ENCODE data around the gene TAS2R46. TPM values are rescaled to one million over a fixed set of nuclear protein-coding genes. Genes with fewer than 3 reads are reported as not detected.
"Not testable (repeated sequence)": the region's sequence is repeated elsewhere in the genome, so short reads cannot be mapped to it uniquely, and the experiment has no call there.

TAS2R46 gene
- 1.9 and 2.0 TPM in 2 replicates for total RNA-seq

DNA sequence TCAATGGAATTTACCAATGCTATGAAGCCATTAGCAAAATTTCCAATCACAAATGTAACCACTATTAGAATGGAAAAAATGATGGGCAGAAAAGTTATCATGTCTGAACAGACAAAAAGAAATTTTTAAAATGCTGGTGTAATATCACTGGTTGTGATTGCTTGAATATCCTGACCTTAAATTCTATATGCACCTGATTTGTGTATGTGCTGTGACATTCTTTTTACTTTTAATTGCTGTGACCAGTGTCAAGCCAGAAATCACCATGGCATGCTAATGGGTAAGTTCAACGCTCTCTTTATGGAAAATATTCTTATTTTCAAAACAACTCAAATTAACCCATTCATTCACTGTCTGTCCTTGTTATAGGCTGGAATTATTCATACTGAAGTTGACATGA is at the start of gene TAS2R46:
Gene TAS2R46, minus strand, starts transcription at position 101 of the 400 bp plus-strand sequence. Its CDS starts 0 bp downstream, at position 101.
- H3K36me3 Mint-ChIP-seq (ENCODE audit: low read depth); H3K27me3 Mint-ChIP-seq (ENCODE audit: insufficient read depth); H3K4me3 Mint-ChIP-seq; intact Hi-C loops (cut with micrococcal nuclease); DNase-seq (ENCODE audit: low spot score); H3K27ac Mint-ChIP-seq; H3K4me1 Mint-ChIP-seq (ENCODE audit: low read depth); H3K9me3 Mint-ChIP-seq: not testable (repeated sequence)

DNA sequence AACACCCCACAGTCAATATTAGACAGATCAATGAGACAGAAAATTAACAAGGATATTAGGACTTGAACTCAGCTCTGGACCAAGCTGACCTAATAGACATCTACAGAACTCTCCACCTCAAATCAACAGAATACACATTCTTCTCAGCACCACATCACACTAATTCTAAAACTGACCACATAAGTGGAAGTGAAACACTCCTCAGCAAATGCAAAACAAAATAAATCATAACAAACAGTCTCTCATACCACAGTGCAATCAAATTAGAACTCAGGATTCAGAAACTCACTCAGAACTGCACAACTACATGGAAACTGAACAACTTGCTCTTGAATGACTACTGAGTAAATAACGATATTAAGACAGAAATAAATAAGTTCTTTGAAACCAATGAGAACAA is 49.1 kb upstream of the TAS2R46 start:
- Mint-ChIP-seq H3K36me3 (ENCODE audit: low read depth) (peaks cover 61% of the 10 kb centered on the region), H3K9me3 (peaks cover 55% of the 10 kb centered on the region), H3K4me1 (ENCODE audit: low read depth) (peaks cover 32% of the 10 kb centered on the region)
- DNase-seq (ENCODE audit: low spot score); intact Hi-C loops (cut with micrococcal nuclease); H3K27me3 Mint-ChIP-seq (ENCODE audit: insufficient read depth); H3K4me3 Mint-ChIP-seq; H3K27ac Mint-ChIP-seq: not testable (repeated sequence)

- Mint-ChIP-seq H3K27ac (no peak overlapping the region), H3K36me3 (ENCODE audit: low read depth) (peaks cover 59% of the 10 kb centered on the region), H3K27me3 (ENCODE audit: insufficient read depth) (no peaks in the 10 kb centered on the region), H3K4me1 (ENCODE audit: low read depth) (peaks cover 32% of the 10 kb centered on the region), H3K9me3 (peaks cover 56% of the 10 kb centered on the region), H3K4me3 (no peak overlapping the region)
- intact Hi-C loops (cut with micrococcal nuclease), result no loop called here
- DNase-seq (ENCODE audit: low spot score), result no peak
Observed at GRCh38 chr12:11108862-11109261, 46.8 kb upstream of the TAS2R46 start.

DNA sequence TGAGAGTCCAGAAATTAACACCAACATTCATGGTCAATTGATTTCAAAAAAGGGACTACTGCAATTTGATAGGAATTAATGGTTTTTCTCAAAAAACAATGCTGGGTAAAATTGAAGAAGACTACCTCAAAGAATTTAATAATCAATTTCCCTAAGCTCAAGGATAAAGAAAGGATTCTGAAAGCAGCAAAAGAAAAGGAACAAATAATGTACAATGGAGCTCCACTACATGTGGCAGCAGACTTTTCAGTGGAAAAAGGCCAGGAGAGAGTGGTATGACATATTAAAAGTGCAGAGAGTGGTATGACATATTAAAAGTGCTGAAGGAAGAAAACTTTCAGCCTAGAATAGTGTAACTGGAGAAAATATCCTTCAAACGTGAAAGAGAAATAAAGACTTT is 45.6 kb upstream of the TAS2R46 start:
- no peak overlapping the region for H3K27ac Mint-ChIP-seq
- DNase-seq (ENCODE audit: low spot score), result no peak
- peaks cover 32% of the 10 kb centered on the region for H3K4me1 Mint-ChIP-seq (ENCODE audit: low read depth)
- peaks cover 56% of the 10 kb centered on the region for H3K9me3 Mint-ChIP-seq
- intact Hi-C loops (cut with micrococcal nuclease), result no loop called here
- no peaks in the 10 kb centered on the region for H3K27me3 Mint-ChIP-seq (ENCODE audit: insufficient read depth)
- H3K4me3 Mint-ChIP-seq, result no peak overlapping the region
- peaks cover 58% of the 10 kb centered on the region for H3K36me3 Mint-ChIP-seq (ENCODE audit: low read depth)

DNA sequence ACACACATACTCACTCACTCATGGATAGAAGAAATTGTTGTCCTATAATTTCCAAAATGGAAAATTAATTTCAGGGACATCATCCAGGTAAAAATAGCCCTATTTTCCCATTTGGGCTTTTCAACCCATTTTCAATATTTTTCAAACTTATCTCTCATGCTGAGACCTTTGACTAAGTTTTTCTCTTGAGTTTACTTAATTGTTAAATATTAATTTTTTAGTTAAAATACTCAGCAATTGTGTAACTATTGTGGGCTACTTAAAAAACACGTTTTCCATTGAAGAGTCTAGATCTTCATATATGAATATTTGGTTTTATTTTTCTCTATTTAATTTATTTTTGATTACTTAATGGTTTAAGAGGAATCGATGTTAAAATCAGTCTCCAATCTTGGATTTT is 44.2 kb upstream of the TAS2R46 start:
- Mint-ChIP-seq H3K27ac (no peak overlapping the region), H3K9me3 (peaks cover 50% of the 10 kb centered on the region), H3K4me3 (no peak overlapping the region), H3K4me1 (ENCODE audit: low read depth) (peaks cover 29% of the 10 kb centered on the region), H3K36me3 (ENCODE audit: low read depth) (peaks cover 47% of the 10 kb centered on the region), H3K27me3 (ENCODE audit: insufficient read depth) (no peaks in the 10 kb centered on the region)
- intact Hi-C loops (cut with micrococcal nuclease), result no loop called here
- DNase-seq (ENCODE audit: low spot score), result no peak

- no peak for DNase-seq (ENCODE audit: low spot score)
Observed at GRCh38 chr12:11105546-11105945, 43.5 kb upstream of the TAS2R46 start.

DNA sequence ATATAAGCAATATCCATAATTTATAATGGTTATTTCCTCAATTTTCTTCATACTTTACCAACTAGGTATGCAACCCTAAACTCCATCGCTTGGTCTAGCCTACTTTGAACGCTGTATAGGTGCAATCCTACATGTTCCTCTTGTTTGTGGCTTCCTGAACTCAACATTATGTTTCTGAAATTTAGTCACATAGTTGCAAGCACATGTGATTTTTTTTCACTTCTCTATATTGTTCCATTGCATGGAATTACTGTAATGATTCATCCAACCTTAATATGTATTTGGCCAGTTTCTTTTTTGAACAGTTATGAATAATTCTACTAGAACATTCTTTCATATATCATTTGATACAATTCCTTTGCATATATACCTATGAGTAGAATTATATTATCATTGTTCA is 32.8 kb upstream of the TAS2R46 start:
- intact Hi-C loops (cut with micrococcal nuclease); DNase-seq (ENCODE audit: low spot score); H3K27me3 Mint-ChIP-seq (ENCODE audit: insufficient read depth); H3K4me1 Mint-ChIP-seq (ENCODE audit: low read depth); H3K27ac Mint-ChIP-seq; H3K4me3 Mint-ChIP-seq: not testable (repeated sequence)
- peaks cover 14% of the 10 kb centered on the region for H3K36me3 Mint-ChIP-seq (ENCODE audit: low read depth)
- H3K9me3 Mint-ChIP-seq, result peaks cover 11% of the 10 kb centered on the region

More at GRCh38 chr12:11105546-11105945, 43.5 kb upstream of the TAS2R46 start:
- no peaks in the 10 kb centered on the region for H3K27me3 Mint-ChIP-seq (ENCODE audit: insufficient read depth)
- H3K36me3 Mint-ChIP-seq (ENCODE audit: low read depth), result peaks cover 41% of the 10 kb centered on the region
- H3K9me3 Mint-ChIP-seq, result peaks cover 43% of the 10 kb centered on the region
- no peak overlapping the region for H3K27ac Mint-ChIP-seq
- no peak overlapping the region for H3K4me3 Mint-ChIP-seq
- H3K4me1 Mint-ChIP-seq (ENCODE audit: low read depth), result peaks cover 22% of the 10 kb centered on the region
- intact Hi-C loops (cut with micrococcal nuclease), result no loop called here

DNA sequence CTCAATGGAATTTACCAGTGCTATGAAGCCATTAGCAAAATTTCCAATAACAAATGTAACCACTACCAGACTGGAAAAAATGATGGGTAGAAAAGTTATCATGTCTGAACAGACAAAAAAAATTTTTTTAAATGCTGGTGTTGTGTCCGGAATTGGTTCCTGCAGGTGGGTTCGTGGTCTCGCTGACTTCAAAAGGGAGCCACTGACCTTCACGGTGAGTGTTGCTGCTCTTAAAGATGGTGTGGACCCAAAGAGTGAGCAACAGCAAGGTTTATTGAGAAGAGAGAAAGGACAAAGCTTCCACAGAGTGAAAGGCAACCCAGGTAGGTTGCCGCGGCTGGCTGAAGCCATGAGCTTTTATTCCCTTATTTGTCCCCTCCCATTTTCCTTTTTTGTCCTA is 30.0 kb upstream of the TAS2R46 start, which contains the start of gene TAS2R43:
Gene TAS2R43, minus strand, starts transcription at position 186 of the 400 bp plus-strand sequence. Its CDS starts 84 bp downstream, at position 102.
- Mint-ChIP-seq H3K4me1 (ENCODE audit: low read depth) (no peaks in the 10 kb centered on the region), H3K27me3 (ENCODE audit: insufficient read depth) (no peaks in the 10 kb centered on the region), H3K4me3 (no peak within 1 kb of the TSS), H3K27ac (no peak within 1 kb of the TSS), H3K9me3 (no peaks in the 10 kb centered on the region), H3K36me3 (ENCODE audit: low read depth) (peaks cover 7% of the 10 kb centered on the region)
- no peak for DNase-seq (ENCODE audit: low spot score)
- intact Hi-C loops (cut with micrococcal nuclease), result no loop called here

- no peaks in the 10 kb centered on the region for H3K27me3 Mint-ChIP-seq (ENCODE audit: insufficient read depth)
- H3K27ac Mint-ChIP-seq, result no peak overlapping the region
- intact Hi-C loops (cut with micrococcal nuclease), result no loop called here
- DNase-seq (ENCODE audit: low spot score), result no peak
- no peak overlapping the region for H3K4me3 Mint-ChIP-seq
- peaks cover 1% of the 10 kb centered on the region for H3K9me3 Mint-ChIP-seq
- peaks cover 8% of the 10 kb centered on the region for H3K36me3 Mint-ChIP-seq (ENCODE audit: low read depth)
- peaks cover 7% of the 10 kb centered on the region for H3K4me1 Mint-ChIP-seq (ENCODE audit: low read depth)
Observed at GRCh38 chr12:11089246-11089645, 27.2 kb upstream of the TAS2R46 start.

DNA sequence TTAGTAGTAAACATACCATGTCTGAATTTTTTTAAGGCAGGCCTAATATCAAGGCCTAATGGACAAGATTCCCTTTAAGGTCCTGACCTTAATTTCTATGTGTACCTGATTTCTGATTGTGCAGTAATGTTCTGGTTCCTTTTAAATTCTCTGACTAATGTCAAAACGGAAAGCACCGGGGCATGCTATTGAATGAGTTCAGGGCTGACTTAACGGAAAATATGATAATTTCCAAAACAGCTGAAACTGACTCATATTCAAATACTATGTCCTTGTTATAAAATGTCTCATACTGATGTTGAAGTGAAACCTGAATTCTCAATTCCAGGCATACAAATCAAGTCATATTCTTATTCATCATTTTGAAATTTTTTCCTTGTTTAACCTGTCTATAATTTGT is 23.3 kb upstream of the TAS2R46 start:
- Mint-ChIP-seq H3K27me3 (ENCODE audit: insufficient read depth) (no peaks in the 10 kb centered on the region), H3K4me3 (no peak overlapping the region), H3K4me1 (ENCODE audit: low read depth) (peaks cover 7% of the 10 kb centered on the region), H3K9me3 (peaks cover 14% of the 10 kb centered on the region), H3K36me3 (ENCODE audit: low read depth) (peaks cover 13% of the 10 kb centered on the region), H3K27ac (peak overlapping the region; percentile 34)
- intact Hi-C loops (cut with micrococcal nuclease), result loop anchor here (1.0 to 2.0 kb wide), 3 partner anchors 49 to 472 kb away; partner anchors contain the start of genes MAGOHB, SMIM10L1 and TAS2R30
- no peak for DNase-seq (ENCODE audit: low spot score)

DNA sequence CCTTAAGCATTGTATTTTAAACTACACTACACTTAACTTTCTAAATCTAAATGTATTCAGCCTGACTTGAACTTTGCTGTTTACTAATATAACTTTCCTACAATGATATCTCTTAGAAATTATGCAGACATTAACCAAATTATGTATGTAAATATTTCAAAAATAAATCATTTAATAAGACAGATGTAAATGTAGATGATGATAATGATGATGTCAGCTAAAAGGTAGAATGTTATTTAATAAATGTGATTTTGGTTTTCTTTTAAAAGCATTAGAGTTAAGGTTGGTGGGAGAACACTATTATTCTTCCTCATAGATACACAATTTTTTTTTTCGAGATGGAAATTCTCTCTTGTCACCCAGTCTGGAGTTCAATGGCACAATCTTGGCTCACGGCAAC is 19.9 kb upstream of the TAS2R46 start:
- intact Hi-C loops (cut with micrococcal nuclease), result no loop called here
- H3K27me3 Mint-ChIP-seq (ENCODE audit: insufficient read depth), result no peaks in the 10 kb centered on the region
- no peak for DNase-seq (ENCODE audit: low spot score)
- H3K9me3 Mint-ChIP-seq, result peaks cover 19% of the 10 kb centered on the region
- no peak overlapping the region for H3K27ac Mint-ChIP-seq
- peaks cover 24% of the 10 kb centered on the region for H3K36me3 Mint-ChIP-seq (ENCODE audit: low read depth)
- H3K4me1 Mint-ChIP-seq (ENCODE audit: low read depth), result peaks cover 7% of the 10 kb centered on the region
- no peak overlapping the region for H3K4me3 Mint-ChIP-seq

DNA sequence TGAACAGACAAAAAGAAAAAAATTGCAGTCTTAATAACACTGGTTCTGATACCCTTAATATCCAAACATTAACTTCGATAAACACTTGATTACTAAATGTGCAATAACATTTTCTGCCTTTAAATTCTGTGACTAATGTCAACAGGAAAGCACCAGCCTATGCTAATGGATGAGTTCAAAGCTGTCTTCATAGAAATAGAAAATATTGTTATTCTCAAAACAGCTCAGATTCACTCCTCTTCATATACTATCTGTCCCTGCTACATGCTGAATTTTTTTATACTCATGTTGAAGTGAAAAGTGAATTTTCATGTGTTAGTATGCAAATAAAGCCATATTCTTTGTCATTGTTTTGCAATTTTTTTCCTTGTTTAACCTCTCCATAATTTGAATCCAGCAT is 16.2 kb upstream of the TAS2R46 start:
- no peak overlapping the region for H3K27ac Mint-ChIP-seq
- intact Hi-C loops (cut with micrococcal nuclease), result no loop called here
- no peaks in the 10 kb centered on the region for H3K27me3 Mint-ChIP-seq (ENCODE audit: insufficient read depth)
- H3K9me3 Mint-ChIP-seq, result peaks cover 14% of the 10 kb centered on the region
- H3K4me3 Mint-ChIP-seq, result no peak overlapping the region
- no peaks in the 10 kb centered on the region for H3K4me1 Mint-ChIP-seq (ENCODE audit: low read depth)
- no peak for DNase-seq (ENCODE audit: low spot score)
- peaks cover 16% of the 10 kb centered on the region for H3K36me3 Mint-ChIP-seq (ENCODE audit: low read depth)

DNA sequence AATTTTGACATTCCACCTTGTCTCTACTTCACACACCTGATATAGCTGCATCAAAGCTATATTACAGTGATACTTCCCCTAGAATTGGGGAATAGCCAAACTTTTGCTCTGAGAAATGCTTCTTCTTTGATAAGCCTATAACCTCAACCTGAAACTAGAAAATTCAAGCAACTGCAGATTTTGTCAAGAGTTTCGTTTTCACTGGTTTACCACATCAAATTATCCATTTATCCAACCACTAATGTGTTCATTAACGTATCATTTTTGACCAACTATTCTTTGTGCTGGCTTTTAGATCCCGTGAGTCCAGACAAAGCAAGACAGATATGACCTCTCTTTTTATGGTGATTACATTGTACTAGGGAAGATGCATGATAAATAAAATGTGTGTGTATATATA is 13.5 kb upstream of the TAS2R46 start:
- Mint-ChIP-seq H3K4me3 (no peak overlapping the region), H3K4me1 (ENCODE audit: low read depth) (no peaks in the 10 kb centered on the region), H3K27me3 (ENCODE audit: insufficient read depth) (no peaks in the 10 kb centered on the region), H3K9me3 (peaks cover 7% of the 10 kb centered on the region), H3K36me3 (ENCODE audit: low read depth) (peaks cover 11% of the 10 kb centered on the region), H3K27ac (no peak overlapping the region)
- intact Hi-C loops (cut with micrococcal nuclease), result loop anchor here (2.0 kb wide), 1 partner anchor 57 kb away; no protein-coding TSS in a partner anchor
- no peak for DNase-seq (ENCODE audit: low spot score)

DNA sequence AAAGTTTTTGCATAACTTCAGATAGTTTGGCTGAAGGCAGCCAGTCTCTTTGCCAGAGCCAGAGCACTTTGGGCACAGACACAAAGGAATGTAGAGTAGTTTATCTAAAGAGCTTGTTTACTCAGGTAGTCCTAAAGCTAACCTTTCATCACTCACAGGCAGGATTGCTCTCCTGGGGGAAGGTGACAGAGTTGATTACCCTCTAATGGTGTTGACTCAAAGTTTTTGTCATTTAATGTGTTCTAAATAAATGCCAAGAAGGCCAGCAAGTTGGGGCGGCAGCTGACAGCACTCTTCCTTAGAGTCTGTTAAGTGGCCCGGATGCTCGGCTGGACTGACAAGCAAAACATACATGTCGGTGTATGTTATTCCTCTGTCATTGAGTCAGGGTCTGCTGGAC is 9.3 kb upstream of the TAS2R46 start:
- H3K9me3 Mint-ChIP-seq, result no peaks in the 10 kb centered on the region
- H3K4me1 Mint-ChIP-seq (ENCODE audit: low read depth), result no peaks in the 10 kb centered on the region
- no peak overlapping the region for H3K27ac Mint-ChIP-seq
- no peaks in the 10 kb centered on the region for H3K36me3 Mint-ChIP-seq (ENCODE audit: low read depth)
- no peak for DNase-seq (ENCODE audit: low spot score)
- H3K4me3 Mint-ChIP-seq, result no peak overlapping the region
- no peaks in the 10 kb centered on the region for H3K27me3 Mint-ChIP-seq (ENCODE audit: insufficient read depth)
- intact Hi-C loops (cut with micrococcal nuclease), result no loop called here
